ENCODE results near the gene PBXIP1. TPM values are rescaled to one million over a fixed set of nuclear protein-coding genes. Genes with fewer than 3 reads are reported as not detected.

Gene PBXIP1
- total RNA-seq, 1 experiment from 2014 or later: 21.6 TPM

DNA sequence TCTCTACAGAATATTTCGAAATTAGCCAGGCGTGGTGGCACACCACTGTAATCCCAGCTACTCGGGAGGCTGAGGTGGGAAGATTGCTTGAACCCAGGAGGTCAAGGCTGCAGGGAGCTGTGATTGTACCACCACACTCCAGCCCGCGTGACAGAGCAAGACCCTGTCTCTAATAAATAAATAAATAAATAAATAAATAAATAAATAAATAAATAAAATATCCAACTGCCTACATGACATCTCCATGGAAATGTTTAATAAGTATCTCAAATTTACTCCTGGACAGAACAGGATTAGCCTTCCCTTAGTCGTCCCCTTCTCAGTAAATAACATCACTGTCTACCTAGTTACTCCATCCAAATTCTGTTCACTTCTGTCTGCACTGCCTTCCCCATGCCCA lies 56.9 kb downstream of the PBXIP1 start:
- no peak overlapping the region for H2BK5ac ChIP-seq (ENCODE audit: insufficient read length, low read length)
- no peak overlapping the region for H3K14ac ChIP-seq (ENCODE audit: insufficient read depth, low read length)
- H4K91ac ChIP-seq (ENCODE audit: insufficient read length, low read depth, low read length): no peak overlapping the region
- no peak overlapping the region for H3T11ph ChIP-seq (ENCODE audit: low read length)
- no peaks in the 10 kb centered on the region for H3K23me2 ChIP-seq (ENCODE audit: insufficient read length, low read depth, low read length, poor library complexity, severe bottlenecking)
- H3K4me1 Mint-ChIP-seq: no peaks in the 10 kb centered on the region
- H3K4ac ChIP-seq (ENCODE audit: low read depth, low read length): no peak overlapping the region
- no peak overlapping the region for H3K56ac ChIP-seq (ENCODE audit: insufficient read length, low read depth, low read length)
- H3K9ac ChIP-seq (ENCODE audit: extremely low read depth, insufficient read length, low read length): no peak overlapping the region
- no peak overlapping the region for H2AFZ ChIP-seq (ENCODE audit: low read length)
- no peak overlapping the region for H2BK15ac ChIP-seq (ENCODE audit: low read depth, low read length)
- H3K27me3 ChIP-seq (ENCODE audit: insufficient read depth, low read length): no peaks in the 10 kb centered on the region
- no peaks in the 10 kb centered on the region for H4K20me1 ChIP-seq (ENCODE audit: control insufficient read depth, insufficient read depth, insufficient read length)
- H3K27me3 Mint-ChIP-seq (ENCODE audit: low read depth): no peaks in the 10 kb centered on the region; the same call in 1 of the 2 replicates
- H3K79me1 ChIP-seq (ENCODE audit: insufficient read depth, low read depth, low read length, poor library complexity, severe bottlenecking): no peaks in the 10 kb centered on the region
- H2BK20ac ChIP-seq (ENCODE audit: low read depth, low read length, poor library complexity, severe bottlenecking): no peak overlapping the region
- H3K4me3 Mint-ChIP-seq: no peak overlapping the region
- no peak overlapping the region for H4K8ac ChIP-seq (replicated peaks; ENCODE audit: insufficient read length, low read depth, low read length)
- no peak overlapping the region for H4K5ac ChIP-seq (ENCODE audit: insufficient read length, low read depth, low read length)
- WGBS (ENCODE audit: extremely low coverage, insufficient read length, low lambda C conversion rate): no CpG with 5 or more reads among the region's 6 CpGs
- no peak overlapping the region for H2BK120ac ChIP-seq (ENCODE audit: low read depth, low read length, poor library complexity, severe bottlenecking)
- H3K23ac ChIP-seq (ENCODE audit: insufficient read length, low read depth, low read length): no peak overlapping the region
- H3K18ac ChIP-seq (ENCODE audit: insufficient read length, low read depth, low read length): no peak overlapping the region
- H3K4me1 ChIP-seq (ENCODE audit: insufficient read depth, low read length): no peaks in the 10 kb centered on the region
- H3K27ac ChIP-seq (ENCODE audit: insufficient read length, low read depth, low read length): no peak overlapping the region
- H3K79me2 ChIP-seq (ENCODE audit: insufficient read depth, low read length): no peaks in the 10 kb centered on the region
- no peaks in the 10 kb centered on the region for H3K9me3 ChIP-seq (ENCODE audit: control insufficient read depth, low read depth, low read length)
- H3K36me3 Mint-ChIP-seq (ENCODE audit: insufficient read depth in 1 of 3, low read depth in 3 of 3): no peaks in the 10 kb centered on the region
- H2BK12ac ChIP-seq (ENCODE audit: insufficient read length, low read depth, low read length): no peak overlapping the region
- H3K9me3 Mint-ChIP-seq: no peaks in the 10 kb centered on the region
- DNase-seq: no peak
- no peak overlapping the region for H2AK5ac ChIP-seq (ENCODE audit: insufficient read length, low read length)
- no peak overlapping the region for H3K27ac Mint-ChIP-seq
- H3K4me2 ChIP-seq (ENCODE audit: insufficient read depth, insufficient read length, low read length): no peak overlapping the region
- TF ChIP-seq, protein P1, sequence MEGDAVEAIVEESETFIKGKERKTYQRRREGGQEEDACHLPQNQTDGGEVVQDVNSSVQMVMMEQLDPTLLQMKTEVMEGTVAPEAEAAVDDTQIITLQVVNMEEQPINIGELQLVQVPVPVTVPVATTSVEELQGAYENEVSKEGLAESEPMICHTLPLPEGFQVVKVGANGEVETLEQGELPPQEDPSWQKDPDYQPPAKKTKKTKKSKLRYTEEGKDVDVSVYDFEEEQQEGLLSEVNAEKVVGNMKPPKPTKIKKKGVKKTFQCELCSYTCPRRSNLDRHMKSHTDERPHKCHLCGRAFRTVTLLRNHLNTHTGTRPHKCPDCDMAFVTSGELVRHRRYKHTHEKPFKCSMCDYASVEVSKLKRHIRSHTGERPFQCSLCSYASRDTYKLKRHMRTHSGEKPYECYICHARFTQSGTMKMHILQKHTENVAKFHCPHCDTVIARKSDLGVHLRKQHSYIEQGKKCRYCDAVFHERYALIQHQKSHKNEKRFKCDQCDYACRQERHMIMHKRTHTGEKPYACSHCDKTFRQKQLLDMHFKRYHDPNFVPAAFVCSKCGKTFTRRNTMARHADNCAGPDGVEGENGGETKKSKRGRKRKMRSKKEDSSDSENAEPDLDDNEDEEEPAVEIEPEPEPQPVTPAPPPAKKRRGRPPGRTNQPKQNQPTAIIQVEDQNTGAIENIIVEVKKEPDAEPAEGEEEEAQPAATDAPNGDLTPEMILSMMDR (conservative IDR thresholded peaks at IDR 0.05): no peak

Measured in H9 (cell line).